Loucy (cell line): ENCODE data around the gene KIAA0930.

Experiments used
- EZH2phosphoT487 ChIP-seq: fragments of 200-600 bp; IDR thresholded peaks from 2 replicates; pipeline ENCODE4 v1.6.1; 2018; ENCODE audit warnings: antibody characterized with exemption, mild to moderate bottlenecking, moderate library complexity, borderline replicate concordance
- TF ChIP-seq, protein P1 (sequence below): fragments of 200-600 bp; sonication (generic); conservative IDR thresholded peaks from 2 replicates; pipeline ENCODE4 v1.5.1; 2014; ENCODE audit warnings: mild to moderate bottlenecking, antibody characterized with exemption, low read length

DNA sequence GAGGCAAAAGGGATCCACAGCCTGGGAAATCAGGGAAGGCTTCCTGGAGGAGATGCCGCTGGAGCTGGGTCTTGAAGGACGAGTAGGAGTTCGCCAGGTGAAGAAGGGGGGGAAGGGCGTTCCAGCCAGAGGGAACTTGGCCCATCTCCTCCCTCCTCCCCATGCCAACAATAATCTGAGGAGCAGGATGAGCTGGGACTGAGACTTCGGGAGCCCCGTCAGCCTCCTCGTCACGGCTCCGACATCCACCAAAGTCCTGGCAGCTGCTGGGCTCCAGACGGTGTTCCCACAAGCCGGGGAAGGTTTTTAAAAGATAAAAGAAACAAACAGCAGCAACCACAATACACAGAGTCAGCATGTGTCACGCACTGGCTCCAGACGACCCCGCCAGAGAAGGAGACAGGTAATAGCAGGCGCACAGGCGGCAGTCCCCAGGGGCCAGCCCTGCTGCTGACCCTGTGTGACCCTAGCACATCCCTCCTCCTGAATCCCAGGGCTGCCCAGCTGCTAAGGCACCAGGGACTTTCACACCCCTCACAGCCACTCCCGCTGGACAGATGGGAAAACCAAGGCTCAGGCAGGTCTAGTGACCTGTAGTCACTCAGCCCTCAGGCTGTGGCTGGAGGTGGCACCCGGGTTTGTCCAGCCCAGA, 39.7 kb downstream of the KIAA0930 start:
- TF ChIP-seq, protein P1, sequence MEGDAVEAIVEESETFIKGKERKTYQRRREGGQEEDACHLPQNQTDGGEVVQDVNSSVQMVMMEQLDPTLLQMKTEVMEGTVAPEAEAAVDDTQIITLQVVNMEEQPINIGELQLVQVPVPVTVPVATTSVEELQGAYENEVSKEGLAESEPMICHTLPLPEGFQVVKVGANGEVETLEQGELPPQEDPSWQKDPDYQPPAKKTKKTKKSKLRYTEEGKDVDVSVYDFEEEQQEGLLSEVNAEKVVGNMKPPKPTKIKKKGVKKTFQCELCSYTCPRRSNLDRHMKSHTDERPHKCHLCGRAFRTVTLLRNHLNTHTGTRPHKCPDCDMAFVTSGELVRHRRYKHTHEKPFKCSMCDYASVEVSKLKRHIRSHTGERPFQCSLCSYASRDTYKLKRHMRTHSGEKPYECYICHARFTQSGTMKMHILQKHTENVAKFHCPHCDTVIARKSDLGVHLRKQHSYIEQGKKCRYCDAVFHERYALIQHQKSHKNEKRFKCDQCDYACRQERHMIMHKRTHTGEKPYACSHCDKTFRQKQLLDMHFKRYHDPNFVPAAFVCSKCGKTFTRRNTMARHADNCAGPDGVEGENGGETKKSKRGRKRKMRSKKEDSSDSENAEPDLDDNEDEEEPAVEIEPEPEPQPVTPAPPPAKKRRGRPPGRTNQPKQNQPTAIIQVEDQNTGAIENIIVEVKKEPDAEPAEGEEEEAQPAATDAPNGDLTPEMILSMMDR, result no peak
- TF ChIP-seq EZH2phosphoT487, result no peak
